Forelimb muscle (tissue), 1 donor: ENCODE measurements around the gene AXIN1. TPM values are rescaled to one million over a fixed set of nuclear protein-coding genes. Genes with fewer than 3 reads are reported as not detected.
"Not testable (repeated sequence)": the region's sequence is repeated elsewhere in the genome, so short reads cannot be mapped to it uniquely, and the experiment has no call there.

ENCODE experiments used
- DNase-seq: peaks from one replicate; pipeline ENCODE4 v3.0.0-alpha.2; 2013; ENCODE audit warnings: low read depth
- polyA plus RNA-seq: library from polyadenylated mRNA; unstranded; fragments of 120-200 nt; gene quantifications from one replicate; pipeline ENCODE4 v1.2.1, GENCODE V29; 2013; ENCODE audit not compliant: insufficient read length

The AXIN1 gene
- polyA plus RNA-seq, 1 donor: 11.3 TPM

DNA sequence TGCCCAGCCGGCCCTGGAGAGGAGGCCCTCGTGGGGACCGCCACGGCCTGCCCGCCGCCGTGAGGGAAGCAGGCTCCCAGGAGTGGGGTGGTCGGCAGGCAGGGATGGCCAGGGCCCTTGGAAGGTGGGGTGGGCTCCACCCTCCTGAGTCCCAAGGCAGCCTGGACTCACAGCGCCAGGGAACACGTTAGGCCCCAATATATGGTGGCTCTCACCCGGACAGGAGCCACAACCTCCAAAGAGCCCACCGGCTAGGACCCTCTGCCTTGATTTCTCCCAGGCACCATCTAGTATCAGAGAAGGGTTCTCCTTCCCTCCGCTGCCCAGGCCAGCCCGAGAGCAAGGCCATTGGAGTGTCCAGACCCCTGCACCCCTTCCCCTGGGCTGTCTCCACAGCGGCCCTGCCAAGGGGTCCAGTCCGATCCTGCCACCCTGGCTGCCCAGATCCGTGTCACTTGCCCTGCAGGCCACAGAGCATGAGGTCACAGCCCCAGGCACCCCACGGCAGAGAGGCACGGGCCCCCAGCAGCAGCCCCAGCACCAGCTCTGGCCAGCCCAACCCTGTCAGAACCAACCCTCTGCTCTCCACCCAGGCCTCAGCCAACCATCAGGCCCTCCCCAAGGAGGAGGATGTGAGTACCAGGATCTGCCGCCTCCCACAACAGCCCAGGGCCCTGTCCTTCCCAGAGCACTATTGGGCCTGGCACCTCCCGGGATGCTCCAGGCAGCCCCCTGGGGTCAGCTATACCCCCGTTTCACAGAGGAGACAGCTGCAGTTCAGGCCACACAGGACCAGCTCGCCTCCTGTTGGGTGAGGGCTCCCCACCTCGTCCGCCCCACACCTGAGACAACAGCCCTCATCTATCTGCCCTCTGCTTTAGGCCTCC, 1.1 kb upstream of the AXIN1 start:
- no peak for DNase-seq

DNA sequence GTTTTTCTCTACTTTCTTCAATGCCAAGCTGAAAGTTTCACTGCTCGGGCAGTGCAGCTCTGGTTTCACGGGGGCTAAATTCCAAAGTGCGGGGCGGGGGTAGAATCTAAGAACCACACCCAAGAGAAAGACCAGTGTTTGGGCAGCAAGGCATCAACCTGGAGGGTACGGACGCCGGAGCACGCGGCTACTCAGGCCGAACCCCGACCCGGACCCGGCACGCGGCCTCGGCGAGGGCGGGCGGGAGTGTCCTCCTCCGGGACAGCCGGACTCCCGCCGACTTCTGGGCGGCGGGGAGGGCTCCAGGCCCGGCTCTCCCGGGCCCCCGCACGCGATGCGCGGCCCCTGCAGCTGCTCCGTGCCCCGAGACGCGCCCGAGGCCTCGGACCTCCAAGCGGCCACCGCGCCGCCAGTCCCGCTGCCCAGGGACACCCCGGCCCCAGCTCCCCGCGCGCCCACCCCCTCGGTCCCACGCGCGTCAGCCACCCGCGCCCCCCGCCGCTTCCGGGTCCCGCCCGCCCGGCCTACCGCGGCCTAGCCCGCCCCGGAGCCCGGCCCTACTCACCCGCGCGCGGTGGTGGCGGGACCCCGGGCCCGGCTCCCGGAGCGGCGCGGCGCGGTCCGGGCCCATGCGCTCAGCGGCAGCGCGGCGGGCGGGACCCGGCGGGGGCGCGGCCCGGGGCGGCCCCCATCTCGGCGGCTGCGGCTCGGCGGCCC, 561 bp downstream of the AXIN1 start:
- DNase-seq: no peak

DNA sequence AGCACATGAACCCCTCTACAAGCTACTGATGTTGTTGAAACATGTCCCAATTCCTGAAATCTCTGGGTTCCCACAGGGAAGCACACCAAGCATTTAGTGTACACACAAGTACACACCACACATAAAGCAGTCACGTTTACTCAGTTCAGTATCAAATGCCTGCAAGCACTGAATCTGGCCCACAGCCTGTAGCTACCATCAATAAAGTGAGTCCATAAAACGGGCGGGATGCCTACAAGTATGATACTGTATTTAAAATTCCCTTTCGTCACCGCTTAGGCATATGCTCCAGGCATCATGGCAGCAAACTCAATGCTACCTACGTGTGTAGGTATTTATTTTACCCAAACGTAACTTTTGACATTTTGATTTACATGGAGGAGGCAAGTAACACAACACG, 2.3 kb downstream of the AXIN1 start:
- no peak for DNase-seq

DNA sequence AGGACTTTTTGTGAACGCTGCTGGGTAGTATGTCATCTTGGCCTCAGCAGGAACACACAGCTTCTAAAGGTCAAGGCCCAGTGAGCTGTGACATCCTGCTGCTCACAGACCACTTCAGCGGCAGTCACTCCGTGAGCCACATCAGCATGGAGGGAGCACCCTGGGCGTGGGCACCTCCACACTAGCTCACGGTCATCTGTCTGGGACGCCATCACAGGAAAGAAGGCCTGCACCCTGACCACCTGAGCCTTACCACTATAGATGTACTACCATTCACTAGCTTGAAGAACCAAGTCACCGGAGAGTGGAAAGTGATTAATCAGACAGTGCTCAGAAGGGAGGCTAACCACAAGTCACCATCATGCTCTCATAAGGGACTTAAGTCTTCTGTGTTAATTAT, 3.3 kb downstream of the AXIN1 start:
- no peak for DNase-seq

DNA sequence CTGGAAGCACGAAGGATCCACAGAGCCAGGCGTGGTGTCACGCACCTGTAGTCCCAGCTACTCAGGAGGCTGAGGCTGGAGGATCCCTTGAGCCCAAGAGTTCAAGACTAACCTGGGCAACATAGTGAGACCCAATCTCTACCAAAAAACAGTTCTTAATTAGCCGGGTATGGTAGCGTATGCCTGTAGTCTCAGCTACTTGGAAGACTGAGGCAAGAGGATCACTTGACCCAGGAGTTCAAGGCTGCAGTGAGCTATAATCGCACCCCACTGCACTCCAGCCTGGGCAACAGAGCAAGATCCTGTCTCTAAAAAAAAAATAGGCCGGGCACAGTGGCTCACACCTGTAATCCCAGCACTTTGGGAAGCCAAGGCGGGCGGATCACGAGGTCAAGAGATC, 4.0 kb downstream of the AXIN1 start:
- not testable (repeated sequence) for DNase-seq

DNA sequence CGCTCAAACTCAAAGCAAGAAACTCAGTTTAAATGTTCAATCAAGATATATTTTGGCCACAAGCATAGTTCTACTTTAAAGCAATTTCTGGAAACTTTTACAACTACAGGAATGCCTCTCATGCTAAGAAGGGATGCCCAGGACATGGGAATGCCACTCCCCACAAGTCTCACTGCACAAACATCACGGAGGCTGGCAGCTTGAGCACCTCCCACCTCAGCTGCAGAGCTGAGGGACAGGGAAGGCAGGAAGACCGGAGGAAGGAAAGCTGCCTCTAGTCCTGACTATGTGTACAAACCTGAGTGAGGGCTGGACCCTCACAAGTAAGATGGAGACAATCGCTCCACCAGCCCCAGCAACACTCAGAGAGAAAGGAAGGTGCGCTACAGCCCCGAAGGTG, 5.3 kb downstream of the AXIN1 start:
- no peak for DNase-seq

DNA sequence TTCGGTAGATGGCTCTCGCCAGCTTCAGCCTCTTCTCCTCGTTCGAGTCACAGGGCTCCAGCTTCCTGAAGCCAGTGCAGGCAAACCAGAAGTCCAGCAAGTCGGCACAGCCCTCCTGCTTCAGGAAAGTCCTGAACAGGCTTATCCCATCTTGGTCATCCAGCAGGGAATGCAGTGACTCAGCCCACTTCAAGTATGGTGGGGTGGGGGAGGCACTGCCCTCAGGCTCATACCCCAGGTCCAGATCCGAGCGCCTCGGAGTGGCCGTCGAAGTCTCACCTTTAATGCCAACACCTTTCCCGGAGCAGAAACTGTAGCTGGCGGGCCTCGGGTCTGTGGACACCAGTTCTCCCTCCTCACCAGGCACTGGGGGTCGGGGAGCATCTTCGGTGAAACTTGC, 5.9 kb downstream of the AXIN1 start:
- DNase-seq: no peak

DNA sequence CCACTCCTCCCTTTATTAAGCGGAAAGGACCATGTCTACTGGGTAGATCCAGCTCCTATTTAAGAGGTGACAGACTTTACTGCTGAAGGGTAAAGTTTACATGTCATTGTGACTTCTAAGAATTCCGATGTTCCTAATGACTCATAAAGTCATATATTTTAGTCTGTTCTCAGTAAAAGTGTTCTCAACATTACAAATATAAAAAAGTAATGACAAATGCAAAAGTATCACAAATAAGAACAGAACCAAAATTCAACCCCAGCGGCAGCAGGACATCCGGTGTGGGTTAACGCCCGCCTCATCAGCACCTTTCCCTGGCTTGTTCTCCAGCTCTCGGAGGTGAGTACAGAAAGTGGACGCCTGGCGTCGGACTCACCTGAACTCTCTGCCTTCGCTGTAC, 6.8 kb downstream of the AXIN1 start:
- no peak for DNase-seq

DNA sequence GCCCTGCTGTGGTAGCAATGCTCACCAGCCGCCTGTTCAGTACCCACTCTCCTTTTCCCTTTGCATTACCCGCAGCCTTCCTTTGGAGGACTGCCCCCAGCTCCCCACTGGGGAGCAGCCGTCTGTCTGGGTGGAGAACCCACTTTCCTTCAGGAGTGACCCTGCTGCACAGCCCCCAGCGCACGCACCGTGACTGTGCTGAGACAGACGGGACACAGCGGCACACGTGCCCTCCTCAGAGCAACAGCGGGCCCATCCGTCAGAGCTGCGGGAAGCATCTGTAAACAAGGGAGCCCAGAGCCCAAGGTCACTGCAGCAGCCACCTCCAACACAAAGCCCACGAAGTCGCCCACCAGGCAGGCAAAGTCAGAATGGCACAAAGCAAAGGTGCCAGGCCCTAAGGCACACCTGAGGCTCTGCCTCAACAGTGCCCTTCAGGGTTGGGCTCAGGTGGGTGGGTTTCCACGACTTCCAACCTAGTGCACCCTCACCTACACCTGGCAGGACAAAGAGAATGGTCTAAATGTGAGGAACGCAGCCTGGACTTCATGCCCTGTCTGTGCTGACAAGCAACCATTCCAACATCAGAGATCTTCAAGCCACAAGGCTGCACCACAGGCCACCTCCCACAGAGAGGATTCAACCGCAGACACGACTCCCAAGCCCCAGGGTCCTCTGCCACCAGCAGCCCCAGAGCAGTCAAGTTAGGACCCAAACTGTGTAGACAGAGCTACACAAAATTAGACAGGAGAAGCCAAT, 9.9 kb downstream of the AXIN1 start:
- DNase-seq: no peak

DNA sequence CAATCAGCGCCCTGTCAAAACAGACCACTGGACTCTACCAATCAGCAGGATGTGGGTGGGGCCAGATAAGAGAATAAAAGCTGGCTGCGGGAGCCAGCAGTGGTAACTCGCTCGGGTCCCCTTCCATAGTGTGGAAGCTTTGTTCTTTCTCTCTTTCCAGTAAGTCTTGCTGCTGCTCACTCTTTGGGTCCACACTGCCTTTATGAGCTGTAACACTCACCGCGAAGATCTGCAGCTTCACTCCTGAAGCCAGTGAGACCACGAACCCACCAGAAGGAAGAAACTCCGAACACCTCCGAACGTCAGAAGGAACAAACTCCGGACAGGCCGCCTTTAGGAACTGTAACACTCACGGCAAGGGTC, 10.6 kb downstream of the AXIN1 start:
- DNase-seq: not testable (repeated sequence)

DNA sequence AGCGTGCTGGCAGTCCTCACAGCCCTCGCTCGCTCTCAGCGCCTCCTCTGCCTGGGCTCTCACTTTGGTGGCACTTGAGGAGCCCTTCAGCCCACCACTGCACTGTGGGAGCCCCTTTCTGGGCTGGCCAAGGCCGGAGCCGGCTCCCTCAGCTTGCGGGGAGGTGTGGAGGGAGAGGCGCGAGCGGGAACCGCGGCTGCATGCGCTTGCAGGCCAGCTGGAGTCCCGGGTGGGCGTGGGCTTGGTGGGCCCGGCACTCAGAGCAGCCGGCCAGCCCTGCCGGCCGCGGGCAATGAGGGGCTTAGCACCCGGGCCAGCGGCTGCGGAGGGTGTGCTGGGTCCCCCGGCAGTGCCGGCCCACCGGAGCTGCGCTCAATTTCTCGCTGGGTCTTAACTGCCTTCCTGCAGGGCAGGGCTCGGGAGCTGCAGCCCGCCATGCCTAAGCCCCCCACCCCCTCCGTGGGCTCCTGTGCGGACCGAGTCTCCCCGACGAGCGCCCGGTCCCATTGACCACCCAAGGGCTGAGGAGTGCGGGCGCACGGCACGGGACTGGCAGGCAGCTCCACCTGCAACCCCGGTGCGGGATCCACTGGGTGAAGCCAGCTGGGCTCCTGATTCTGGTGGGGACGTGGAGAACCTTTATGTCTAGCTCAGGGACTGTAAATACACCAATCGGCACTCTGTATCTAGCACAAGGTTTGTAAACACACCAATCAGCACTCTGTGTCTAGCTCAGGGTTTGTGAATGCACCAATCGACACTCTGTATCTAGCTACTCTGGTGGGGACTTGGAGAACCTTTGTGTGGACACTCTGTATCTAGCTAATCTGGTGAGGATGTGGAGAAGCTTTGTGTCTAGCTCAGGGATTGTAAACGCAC, 11.2 kb downstream of the AXIN1 start:
- DNase-seq: not testable (repeated sequence)

DNA sequence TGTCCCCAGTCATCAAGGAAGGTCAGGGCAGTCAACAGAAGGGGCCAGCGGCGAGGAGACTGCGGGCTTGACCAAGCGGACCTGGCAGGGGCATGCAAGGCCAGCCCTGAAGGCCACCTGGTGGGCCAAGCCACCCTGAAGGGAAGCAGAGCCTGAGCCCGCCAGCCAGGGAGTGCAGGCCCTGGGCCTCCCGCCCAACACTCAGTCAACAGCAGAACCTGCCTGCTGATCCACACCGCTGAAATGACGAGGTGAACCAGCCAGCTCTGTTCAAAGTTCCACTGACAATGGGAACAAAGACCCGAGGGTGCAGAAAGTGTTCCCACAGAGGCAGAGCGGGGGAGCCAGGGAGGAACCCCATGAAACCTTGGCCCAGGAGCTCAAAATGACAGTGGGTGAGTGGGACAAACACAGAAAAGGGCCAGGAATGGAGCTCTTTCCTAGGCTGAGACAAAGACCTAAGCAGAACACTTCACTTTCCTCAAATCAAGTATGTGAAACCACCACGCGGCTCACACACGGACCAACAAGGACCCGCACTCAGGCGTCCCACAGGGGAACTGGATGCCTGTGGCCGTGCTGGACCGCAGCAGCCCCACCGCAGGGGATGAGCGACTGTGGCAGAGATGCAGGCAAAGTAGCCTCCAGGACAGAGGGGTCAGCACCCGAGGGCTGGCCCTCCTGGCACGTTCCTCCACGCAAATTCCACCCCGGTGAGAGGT, 12.0 kb downstream of the AXIN1 start:
- DNase-seq: no peak

DNA sequence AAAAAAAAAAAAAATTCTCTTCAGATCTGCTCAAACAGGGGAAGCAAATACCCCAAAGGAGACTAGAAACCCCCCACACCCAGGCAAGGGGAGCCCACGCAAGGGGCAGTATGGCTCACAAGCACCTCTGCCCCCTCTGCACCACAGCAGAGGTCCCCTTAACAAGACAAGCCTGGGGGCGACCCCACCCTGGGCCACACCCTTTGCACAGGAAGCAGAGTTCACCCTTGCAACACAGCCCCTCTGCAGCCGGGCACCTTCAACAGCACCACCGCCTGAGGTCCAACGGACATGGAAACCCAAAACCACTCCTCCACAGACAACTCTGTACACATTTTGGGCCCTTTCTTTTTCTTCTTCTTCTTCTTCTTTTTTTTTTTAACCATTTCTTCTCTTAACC, 12.8 kb downstream of the AXIN1 start:
- no peak for DNase-seq

DNA sequence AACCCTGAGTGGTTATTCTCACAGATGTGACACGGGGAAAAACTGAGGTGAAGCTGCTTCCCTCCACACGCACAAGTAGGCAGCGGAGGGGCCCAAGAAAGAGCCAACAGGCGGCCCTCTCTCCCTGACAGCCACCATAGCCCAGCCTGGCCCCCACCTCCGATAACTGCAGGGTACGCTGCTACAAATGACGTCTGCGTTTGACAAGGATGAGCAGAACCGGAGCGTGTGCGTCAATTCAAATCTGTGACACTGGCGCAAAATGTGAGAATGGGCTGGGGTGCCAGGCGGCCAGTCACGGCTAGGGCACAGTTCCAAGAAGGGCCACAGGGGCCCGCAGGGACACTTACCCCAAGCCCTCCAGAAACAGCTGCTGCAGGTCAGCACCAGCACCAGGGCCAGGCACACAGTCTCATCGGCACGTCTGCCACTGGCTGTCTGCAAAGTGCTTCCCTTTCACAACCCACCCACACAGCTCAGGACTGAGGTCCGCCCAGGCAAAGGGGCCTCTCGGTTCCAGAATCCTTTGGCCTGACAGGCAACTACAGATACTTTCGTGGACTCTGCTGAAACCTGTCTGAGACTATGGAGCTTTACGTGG, 14.4 kb downstream of the AXIN1 start:
- no peak for DNase-seq

DNA sequence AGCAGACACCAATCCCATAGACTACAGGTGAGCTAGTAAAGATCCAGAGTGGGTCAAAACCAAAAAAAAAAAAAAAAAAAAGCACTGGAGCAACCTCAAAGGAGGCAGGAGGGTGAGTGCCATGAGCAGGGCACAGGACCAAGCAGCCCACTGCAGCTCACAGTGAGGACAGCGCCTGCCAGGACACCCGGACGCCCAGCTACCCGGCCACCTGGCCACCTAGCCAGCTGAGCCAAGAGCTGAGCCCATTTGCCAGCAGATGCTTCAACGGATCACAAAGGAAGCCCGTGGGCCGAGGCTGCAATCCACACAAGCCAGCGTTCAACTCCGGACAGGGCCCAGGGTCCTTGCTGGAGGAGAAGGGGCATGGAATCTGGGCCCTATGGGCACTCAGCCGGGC, 15.1 kb downstream of the AXIN1 start:
- no peak for DNase-seq

DNA sequence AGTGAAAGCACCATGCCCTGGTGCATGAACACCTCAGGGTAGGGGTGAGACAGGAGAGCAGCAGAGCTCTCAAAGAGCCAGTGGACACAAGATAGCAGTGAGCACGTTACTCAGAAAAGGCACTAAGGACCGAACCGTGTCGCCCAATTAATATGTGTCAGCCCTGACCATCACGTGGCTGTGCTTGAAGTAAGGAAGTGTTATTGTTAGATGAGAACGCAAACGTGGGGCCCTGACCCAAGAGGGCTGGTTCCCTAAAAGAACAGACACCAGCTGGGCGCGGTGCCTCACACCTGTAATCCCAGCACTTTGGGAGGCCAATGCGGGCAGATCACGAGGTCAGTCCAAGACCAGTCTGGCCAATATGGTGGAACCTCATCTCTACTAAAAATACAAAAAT, 16.3 kb downstream of the AXIN1 start:
- DNase-seq: no peak

DNA sequence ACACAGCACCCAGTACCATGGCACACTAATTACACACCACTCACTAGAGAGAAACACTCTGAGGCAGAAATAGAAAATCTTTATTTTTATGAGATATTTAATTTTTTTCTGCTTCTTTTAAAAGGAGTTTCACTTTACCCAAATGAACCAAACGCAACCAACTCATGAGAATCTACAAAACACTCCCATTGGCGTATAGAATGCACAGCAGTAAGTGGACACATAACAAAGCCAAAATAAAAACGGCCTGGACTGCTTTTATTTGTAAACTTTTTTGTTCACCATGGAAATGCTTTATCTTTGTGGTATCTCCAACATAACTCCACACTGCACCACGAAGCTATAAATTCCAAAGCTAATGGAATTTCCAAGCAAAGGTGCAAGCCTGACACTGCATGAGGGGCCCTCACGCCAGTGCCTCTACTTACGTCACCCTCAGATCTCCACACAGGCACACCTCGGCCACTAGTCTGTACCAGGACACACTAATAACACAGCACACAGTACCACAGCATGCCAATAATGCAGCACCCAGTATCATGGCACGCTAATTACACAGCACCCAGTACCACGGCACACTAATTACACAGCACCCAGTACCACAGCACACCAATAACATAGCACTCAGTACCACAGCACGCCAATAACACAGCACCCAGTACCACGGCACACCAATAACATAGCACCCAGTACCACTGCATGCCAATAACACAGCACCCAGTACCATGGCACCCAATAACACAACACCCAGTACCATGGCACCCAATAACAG, 17.5 kb downstream of the AXIN1 start:
- DNase-seq: not testable (repeated sequence)

DNA sequence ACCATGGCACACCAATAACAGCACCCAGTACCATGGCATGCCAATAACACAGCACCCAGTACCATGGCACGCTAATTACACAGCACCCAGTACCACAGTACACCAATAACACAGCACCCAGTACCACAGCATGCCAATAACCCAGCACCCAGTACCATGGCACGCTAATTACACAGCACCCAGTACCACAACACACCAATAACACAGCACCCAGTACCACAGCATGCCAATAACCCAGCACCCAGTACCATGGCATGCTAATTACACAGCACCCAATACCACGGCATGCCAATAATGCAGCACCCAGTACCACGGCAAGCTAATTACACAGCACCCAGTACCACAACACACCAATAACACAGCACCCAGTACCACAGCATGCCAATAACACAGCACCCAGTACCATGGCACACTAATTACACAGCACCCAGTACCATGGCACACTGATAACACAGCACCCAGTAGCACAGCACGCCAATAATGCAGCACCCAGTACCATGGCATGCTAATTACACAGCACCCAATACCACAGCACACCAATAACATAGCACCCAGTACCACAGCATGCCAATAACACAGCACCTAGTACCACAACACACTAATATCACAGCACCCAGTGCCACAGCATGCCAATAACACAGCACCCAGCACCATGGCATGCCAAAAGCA, 18.2 kb downstream of the AXIN1 start:
- DNase-seq: not testable (repeated sequence)
